ENCODE data around the gene CCNL2. TPM values are rescaled to one million over a fixed set of nuclear protein-coding genes. Genes with fewer than 3 reads are reported as not detected.
"Not testable (repeated sequence)": the region's sequence is repeated elsewhere in the genome, so short reads cannot be mapped to it uniquely, and the experiment has no call there.

Gene CCNL2
- total RNA-seq = 183 and 230 TPM in 2 replicates
- 283 and 301 TPM in 2 replicates for polyA plus RNA-seq

- peak; percentile 99 for DNase-seq (ENCODE audit: low read depth in 1 of 2, low spot score in 1 of 2)
- peaks cover 7% of the 10 kb centered on the region for H3K4me1 ChIP-seq (ENCODE audit: low read depth)
- peak within 1 kb of the TSS; percentile 91 for H3K4me3 ChIP-seq
- peak within 1 kb of the TSS; percentile 87 for H3K27ac ChIP-seq
- TF ChIP-seq CTCF (IDR thresholded peaks at IDR 0.05; ENCODE audit: low read depth, low read length) = peak; percentile 47
- no peaks in the 10 kb centered on the region for H3K9me3 ChIP-seq (ENCODE audit: low read depth)
- peaks cover 38% of the 10 kb centered on the region for H3K36me3 ChIP-seq
- no peaks in the 10 kb centered on the region for H3K27me3 ChIP-seq
Observed at GRCh38 chr1:1399187-1399871, at the start of gene CCNL2. TSS of gene CCNL2 (minus strand) at chr1:1399335. CDS start at chr1:1399306, 29 bp downstream.

DNA sequence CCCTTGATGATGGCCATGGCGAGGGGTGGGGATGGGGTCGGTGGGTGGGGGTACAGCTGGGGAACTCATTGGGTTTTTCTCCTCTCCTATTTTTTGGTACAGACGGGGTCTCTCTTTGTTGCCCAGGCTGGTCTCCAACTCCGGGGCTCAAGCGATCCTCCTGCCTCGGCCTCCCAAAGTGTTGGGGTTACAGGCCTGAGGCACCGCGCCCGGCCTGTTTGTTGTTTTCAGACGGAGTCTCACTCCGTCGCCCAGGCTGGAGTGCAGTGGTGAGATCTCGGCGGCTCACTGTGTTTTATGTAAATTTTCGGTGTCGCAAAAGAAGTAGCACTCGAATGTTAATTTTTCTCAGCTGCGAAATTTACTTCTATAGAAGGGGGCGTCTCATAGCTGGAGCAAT lies 47.5 kb upstream of the CCNL2 start:
- H3K4me3 ChIP-seq; H3K4me1 ChIP-seq (ENCODE audit: low read depth); H3K9me3 ChIP-seq (ENCODE audit: low read depth); H3K27ac ChIP-seq; H3K36me3 ChIP-seq; H3K27me3 ChIP-seq; DNase-seq (ENCODE audit: low read depth in 1 of 2, low spot score in 1 of 2): not testable (repeated sequence)

DNA sequence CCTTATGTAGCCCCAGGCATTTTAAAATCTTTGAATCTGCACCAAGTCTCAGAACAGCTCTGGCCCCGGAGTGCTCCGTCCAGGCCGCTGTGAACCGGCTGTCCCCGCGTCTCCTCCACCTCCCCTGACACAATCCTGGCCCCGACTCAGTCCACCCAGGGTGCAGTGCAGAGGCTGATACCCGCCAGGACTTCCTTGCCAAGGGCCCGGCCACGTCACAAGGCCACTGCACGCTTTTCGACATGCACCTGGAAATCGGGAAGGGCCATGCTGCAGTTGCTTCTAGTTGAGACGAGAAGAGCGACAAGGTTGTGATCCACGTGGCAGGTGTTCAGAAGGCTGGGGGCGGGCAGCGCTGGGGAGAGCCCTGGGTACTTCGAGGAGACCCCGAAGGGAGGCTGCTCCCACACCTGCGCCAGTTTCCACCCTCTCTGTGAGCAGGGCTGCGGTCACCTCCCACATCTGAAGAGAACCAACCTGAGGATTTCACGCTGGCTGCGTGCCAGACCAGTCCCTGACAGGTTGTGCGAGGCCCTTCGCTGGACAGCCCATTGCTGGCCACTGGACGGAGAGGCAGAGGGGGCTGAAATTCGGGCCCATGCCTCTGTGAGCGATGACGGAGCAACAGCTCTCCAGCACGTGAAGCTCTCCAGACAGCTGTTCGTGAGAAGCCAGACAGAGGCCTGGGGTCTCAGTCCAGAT lies 43.1 kb upstream of the CCNL2 start:
- Histone ChIP-seq H3K36me3 (no peaks in the 10 kb centered on the region), H3K4me3 (no peak overlapping the region), H3K4me1 (ENCODE audit: low read depth) (peaks cover 5% of the 10 kb centered on the region), H3K27ac (no peak overlapping the region), H3K9me3 (ENCODE audit: low read depth) (no peaks in the 10 kb centered on the region), H3K27me3 (no peaks in the 10 kb centered on the region)
- TF ChIP-seq CTCF (IDR thresholded peaks at IDR 0.05; ENCODE audit: low read depth, low read length) = no peak
- DNase-seq (ENCODE audit: low read depth in 1 of 2, low spot score in 1 of 2) = no peak

DNA sequence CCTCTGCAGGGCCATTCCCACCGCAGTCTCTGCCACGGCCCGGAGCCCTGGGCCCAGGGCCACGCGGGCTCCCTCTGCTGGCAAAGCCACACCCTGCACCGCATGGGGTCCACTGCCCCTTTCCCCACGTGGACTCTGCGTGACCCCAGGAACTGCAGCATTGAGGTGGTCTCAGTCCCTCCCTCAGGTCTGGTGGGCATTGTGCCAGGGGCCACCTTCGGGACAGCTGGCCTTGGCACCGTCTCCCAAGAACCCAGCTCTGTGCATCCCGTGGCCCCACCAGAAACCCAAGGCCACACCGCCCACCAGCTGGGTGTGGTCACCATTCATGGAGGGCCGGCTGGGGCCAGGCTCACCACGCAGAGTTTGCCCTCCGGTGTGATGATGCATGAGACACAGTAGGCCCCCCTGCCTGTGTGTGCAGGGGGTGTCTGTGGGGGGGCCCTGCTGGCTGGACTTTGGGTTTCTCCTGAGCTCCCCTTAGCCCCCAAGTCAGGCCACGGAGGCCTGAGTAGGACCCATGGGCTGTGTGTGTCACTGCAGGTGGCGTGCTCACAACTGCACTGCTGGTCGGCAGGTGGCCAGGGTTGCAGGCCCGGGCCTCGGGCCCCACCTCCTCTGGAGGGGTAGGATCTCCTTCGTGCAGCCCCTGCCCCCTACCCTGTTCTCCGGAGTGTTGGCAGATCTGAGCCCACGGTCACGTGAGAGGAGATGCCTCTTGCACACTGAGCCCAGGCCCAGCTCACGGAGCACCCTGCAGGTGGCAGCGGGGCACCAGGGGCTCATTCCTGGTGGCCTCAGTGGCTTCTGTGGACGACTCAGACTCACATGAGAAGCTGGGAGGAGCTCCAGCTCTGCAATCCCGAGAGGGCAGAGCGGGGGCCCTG lies 42.1 kb upstream of the CCNL2 start:
- no peaks in the 10 kb centered on the region for H3K36me3 ChIP-seq
- no peak overlapping the region for H3K27ac ChIP-seq
- H3K9me3 ChIP-seq (ENCODE audit: low read depth) = no peaks in the 10 kb centered on the region
- TF ChIP-seq CTCF (IDR thresholded peaks at IDR 0.05; ENCODE audit: low read depth, low read length) = peak; percentile 96
- peak; percentile 57 to 72 for DNase-seq (ENCODE audit: low read depth in 1 of 2, low spot score in 1 of 2)
- H3K4me1 ChIP-seq (ENCODE audit: low read depth) = peaks cover 5% of the 10 kb centered on the region
- no peak overlapping the region for H3K4me3 ChIP-seq
- H3K27me3 ChIP-seq = no peaks in the 10 kb centered on the region

- peaks cover 5% of the 10 kb centered on the region for H3K4me1 ChIP-seq (ENCODE audit: low read depth)
- no peaks in the 10 kb centered on the region for H3K36me3 ChIP-seq
- no peak overlapping the region for H3K4me3 ChIP-seq
- no peaks in the 10 kb centered on the region for H3K9me3 ChIP-seq (ENCODE audit: low read depth)
- H3K27ac ChIP-seq = no peak overlapping the region
- TF ChIP-seq CTCF (IDR thresholded peaks at IDR 0.05; ENCODE audit: low read depth, low read length) = no peak
- peaks cover 2% of the 10 kb centered on the region for H3K27me3 ChIP-seq
- no peak for DNase-seq (ENCODE audit: low read depth in 1 of 2, low spot score in 1 of 2)
Observed at GRCh38 chr1:1440262-1441001, 41.3 kb upstream of the CCNL2 start.

All from cardiac muscle cell (in vitro differentiated cells and primary cell).